Inflammatory macrophage treated with lipopolysaccharide for 4 hours (primary cell): ENCODE data around the gene C2.
"Not testable (repeated sequence)": the region's sequence is repeated elsewhere in the genome, so short reads cannot be mapped to it uniquely, and the experiment has no call there.

Experiments
- DNase-seq: peaks from one replicate; pipeline ENCODE4 v3.0.0-alpha.2; 2020

The C2 gene

GRCh38 chr6:31930962-31931361, 3.4 kb downstream of the C2 start:
- no peak for DNase-seq

DNA sequence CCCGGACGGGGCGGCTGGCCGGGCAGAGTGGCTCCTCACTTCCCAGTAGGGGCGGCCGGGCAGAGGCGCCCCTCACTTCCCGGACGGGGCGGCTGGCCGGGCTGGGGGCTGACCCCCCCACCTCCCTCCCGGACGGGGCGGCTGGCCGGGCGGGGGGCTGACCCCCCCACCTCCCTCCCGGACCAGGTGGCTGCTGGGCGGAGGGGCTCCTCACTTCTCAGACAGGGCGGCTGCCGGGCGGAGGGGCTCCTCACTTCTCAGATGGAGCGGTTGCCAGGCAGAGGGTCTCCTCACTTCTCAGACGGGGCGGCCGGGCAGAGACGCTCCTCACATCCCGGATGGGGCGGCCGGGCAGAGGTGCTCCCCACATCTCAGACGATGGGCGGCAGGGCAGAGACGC, 4.6 kb downstream of the C2 start:
- DNase-seq = not testable (repeated sequence)

- no peak for DNase-seq
These were observed 6.0 kb downstream of the C2 start for GRCh38 chr6:31933537-31933936.

DNA sequence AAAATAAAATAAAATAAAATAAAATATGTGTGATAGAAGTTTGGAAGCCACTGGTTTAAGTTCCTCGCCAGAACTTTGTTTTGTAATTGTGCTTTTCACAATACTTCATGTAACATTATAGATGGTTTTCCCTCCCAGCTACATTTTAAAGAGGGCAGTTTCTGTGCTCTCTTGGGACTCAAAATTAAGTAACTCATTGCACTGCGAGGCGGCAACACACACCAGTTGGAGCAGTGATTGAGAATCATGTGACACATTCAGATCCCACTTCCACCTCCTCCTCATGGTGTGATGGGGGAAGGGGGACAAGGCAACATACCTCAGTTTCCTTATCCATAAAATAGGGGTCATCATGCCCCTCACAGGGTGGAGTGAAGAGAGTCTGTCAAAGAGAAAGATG, 7.5 kb downstream of the C2 start:
- peak; percentile 42 for DNase-seq

GRCh38 chr6:31935823-31936222, 8.3 kb downstream of the C2 start:
- no peak for DNase-seq

DNA sequence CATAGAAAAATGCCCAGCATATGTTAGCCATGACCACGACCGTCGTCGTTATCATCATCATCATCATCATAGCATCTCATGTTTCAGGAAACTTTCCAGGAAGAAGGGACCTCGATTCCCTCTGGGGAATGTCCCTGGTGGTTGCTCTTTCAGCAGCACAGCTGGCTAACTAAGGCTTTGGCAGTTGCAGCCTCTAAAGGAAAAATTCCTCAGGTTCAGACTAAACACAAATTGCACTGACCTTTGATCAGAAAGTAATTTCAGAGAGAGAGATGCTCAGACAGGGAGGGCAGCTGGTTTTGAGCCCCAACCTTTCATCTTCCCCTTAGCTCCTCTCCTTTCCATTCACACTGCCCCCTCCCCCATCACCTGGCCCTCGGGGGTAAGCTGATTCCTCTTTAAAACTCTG, 12.7 kb downstream of the C2 start:
- DNase-seq = no peak

DNA sequence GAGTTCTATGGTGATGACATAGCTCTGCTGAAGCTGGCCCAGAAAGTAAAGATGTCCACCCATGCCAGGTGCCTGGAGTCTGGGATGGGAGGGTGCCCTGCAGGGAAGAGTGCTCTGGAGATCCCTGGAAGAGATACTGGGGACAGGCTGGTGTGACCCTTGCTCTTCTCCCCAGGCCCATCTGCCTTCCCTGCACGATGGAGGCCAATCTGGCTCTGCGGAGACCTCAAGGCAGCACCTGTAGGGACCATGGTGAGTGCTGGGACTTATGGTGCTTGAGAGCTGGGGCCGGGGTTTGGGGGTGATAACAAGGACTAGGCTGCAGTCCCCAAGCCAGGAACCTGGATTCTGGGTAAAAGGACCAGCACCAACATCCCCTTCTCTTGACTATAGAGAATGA, 16.2 kb downstream of the C2 start:
- DNase-seq = no peak

GRCh38 chr6:31945154-31945506, 17.6 kb downstream of the C2 start:
- no peak for DNase-seq

GRCh38 chr6:31945507-31946369, 18.2 kb downstream of the C2 start, which contains the start of gene CFB:
CFB (plus strand) TSS chr6:31946095; CDS start chr6:31946222, 127 bp downstream.
- peak; percentile 93 for DNase-seq

DNA sequence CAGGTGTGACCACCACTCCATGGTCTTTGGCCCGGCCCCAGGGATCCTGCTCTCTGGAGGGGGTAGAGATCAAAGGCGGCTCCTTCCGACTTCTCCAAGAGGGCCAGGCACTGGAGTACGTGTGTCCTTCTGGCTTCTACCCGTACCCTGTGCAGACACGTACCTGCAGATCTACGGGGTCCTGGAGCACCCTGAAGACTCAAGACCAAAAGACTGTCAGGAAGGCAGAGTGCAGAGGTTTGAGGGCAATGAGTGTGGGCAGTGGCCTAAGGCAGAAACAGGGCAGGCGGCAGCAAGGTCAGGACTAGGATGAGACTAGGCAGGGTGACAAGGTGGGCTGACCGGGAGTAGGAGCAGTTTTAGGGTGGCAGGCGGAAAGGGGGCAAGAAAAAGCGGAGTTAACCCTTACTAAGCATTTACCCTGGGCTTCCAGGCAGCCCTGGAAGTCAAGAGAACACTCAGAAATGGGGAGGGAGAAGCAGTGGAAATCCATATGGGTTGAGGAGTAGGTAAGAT, 18.9 kb downstream of the C2 start:
- DNase-seq = no peak

- DNase-seq = no peak
These were observed 19.7 kb downstream of the C2 start for GRCh38 chr6:31947070-31947675.

- DNase-seq = no peak
These were observed 20.3 kb downstream of the C2 start for GRCh38 chr6:31947864-31948263.

GRCh38 chr6:31948306-31948705, 20.8 kb downstream of the C2 start:
- no peak for DNase-seq

GRCh38 chr6:31948753-31949413, 21.4 kb downstream of the C2 start:
- peak; percentile 80 for DNase-seq

DNA sequence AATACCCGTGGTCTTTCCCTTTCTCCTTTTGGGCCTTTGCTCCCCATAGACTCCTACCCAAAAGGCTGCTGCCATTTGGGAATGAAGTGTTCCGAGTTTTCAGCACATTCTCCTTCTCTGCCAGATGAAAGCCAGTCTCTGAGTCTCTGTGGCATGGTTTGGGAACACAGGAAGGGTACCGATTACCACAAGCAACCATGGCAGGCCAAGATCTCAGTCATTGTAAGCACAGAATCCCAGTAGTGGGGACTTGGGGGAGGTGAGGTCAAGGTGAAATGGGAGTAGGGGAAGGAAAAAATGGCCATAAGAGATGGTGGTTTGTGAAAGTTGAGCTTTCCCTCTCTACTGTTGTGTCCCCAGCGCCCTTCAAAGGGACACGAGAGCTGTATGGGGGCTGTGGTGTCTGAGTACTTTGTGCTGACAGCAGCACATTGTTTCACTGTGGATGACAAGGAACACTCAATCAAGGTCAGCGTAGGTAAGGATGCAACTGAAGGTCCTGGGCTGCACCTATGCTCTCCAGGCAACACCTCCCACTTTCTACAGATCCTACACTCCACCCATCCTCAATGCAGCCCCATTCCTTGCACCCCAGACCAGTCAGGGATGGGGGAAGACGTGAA, 22.5 kb downstream of the C2 start:
- no peak for DNase-seq

DNA sequence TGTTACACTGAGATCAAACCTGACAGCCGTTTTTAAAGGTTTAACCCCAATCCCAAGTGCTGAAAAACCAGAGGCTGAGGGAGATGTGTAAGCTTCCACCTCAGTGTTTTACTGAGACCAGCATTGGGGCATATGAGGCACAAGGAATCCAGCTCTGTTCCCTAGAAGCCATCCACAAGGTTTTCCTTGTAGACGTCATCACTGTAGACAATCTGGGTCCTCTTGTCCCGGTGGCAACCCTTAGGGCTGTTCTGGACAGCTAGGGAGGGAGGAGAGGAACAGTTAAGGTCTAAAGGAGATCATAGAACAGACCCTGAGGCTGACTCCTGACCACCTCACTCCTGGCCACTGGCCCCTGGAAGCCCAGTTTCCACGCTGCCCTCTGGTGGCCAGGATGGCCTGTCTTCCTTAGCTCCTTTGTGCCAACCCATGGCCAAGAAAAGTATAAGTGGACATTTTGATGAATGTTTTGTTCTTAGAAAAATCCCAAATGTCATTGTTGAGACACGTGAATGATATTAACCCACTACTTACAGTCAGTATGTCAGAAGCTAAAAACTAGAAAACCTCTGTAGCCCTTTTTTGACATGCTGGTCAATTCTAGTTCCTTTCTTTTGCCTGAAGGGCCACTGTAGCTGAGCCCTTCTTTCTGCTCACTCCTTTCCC, 24.8 kb downstream of the C2 start:
- DNase-seq = peak; percentile 74

DNA sequence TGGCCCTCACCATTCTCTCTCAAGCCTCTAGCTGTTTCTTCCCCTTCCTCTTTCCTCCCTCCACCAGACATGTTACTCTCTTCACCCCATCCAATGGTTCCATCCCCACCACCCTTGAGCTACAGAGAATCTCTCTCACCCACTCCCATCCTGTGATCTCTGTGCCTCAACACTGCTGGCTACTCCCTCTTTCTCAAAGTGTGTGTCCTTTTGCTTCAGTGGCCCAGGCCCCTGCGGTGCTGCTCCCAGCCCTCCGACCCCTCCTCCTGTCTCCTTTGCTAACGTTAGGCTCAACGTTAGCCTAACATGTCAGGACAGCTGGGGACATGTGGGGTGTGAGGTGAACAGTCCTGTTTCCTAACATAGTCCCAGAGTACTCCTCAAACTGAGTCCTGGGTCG, 25.4 kb downstream of the C2 start:
- no peak for DNase-seq

DNA sequence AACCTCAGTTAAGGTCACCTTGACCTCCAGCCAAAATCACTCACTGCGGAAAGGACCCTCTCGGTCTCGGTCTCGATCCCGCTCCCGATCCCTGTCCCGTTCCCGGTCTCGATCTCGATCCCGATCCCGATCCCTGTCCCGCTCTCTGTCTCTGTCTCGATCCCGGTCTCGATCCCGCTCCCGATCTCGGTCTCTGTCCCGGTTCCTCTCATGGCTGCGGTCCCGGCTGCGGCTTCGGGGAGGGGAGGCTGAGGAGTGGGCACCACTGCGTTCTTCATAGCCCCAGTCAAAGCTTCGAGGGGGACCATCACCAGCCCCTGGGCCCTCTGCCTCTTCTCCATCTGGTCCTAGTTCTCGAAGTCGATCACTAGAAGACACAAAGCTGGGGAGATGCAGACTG, 27.0 kb downstream of the C2 start:
- no peak for DNase-seq

- no peak for DNase-seq
These were observed 29.3 kb downstream of the C2 start for GRCh38 chr6:31956796-31957195.

DNA sequence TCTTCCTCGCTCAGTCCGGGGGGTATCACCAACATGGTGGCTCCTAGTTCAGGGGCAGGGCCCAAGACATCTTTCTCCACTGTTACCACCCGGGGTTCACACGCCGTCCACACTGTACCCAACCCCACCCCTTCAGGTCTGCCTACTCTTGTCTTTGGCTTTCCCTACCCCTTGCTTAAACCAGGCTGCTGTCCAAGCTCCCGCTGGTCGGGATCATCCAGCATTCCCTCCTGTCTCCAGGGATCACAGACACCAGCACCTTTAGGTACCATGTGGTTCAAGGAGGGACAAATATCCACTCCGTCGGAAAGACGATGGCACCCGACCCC, 30.9 kb downstream of the C2 start:
- DNase-seq = no peak

- DNase-seq = peak; percentile 99
These were observed 31.5 kb downstream of the C2 start, which contains the start of the genes NELFE and SKIC2 for GRCh38 chr6:31958741-31959739. NELFE (minus strand) TSS chr6:31958971; CDS start chr6:31958446, 525 bp downstream. SKIC2 (plus strand) TSS chr6:31959175; CDS start chr6:31959193, 18 bp downstream.
